HepG2 (cell line): ENCODE measurements around the gene PLPPR2. TPM values are rescaled to one million over a fixed set of nuclear protein-coding genes. Genes with fewer than 3 reads are reported as not detected.

Experiments
- AHR ChIP-seq: IDR thresholded peaks from 2 replicates; pipeline ENCODE4 v1.6.1; 2018; ENCODE audit warnings: missing genetic modification reagents, missing compliant biosample characterization
- ARID3A ChIP-seq: IDR thresholded peaks from 2 replicates; pipeline ENCODE4 v1.6.1; 2012; ENCODE audit warnings: low read depth, low read length, improper control_type of control experiment
- BCL6 ChIP-seq: IDR thresholded peaks from 2 replicates; pipeline ENCODE4 v1.6.1; 2016; ENCODE audit warnings: missing genetic modification reagents, missing compliant biosample characterization
- CERS6 ChIP-seq: sonication (generic); formaldehyde crosslinking; IDR thresholded peaks from 2 replicates; pipeline ENCODE4 v1.5.0; 2020; ENCODE audit warnings: missing genetic modification reagents
- CHD4 ChIP-seq: fragments of 200-600 bp; sonication (generic); IDR thresholded peaks from 2 replicates; pipeline ENCODE4 v1.7.0; 2017; ENCODE audit warnings: mild to moderate bottlenecking, low read length, borderline replicate concordance
- JUNB ChIP-seq: sonication (generic); formaldehyde crosslinking; IDR thresholded peaks from 2 replicates; pipeline ENCODE4 v1.8.0; 2022; ENCODE audit warnings: missing genetic modification reagents, mild to moderate bottlenecking, borderline replicate concordance
- NAIF1 ChIP-seq: sonication (generic); formaldehyde crosslinking; IDR thresholded peaks from 2 replicates; pipeline ENCODE4 v1.5.0; 2020; ENCODE audit warnings: mild to moderate bottlenecking, missing genetic modification reagents, borderline replicate concordance
- NFE2 ChIP-seq: sonication (generic); formaldehyde crosslinking; IDR thresholded peaks from 2 replicates; pipeline ENCODE4 v1.4.0; 2020; ENCODE audit warnings: missing genetic modification reagents
- NR1H2 ChIP-seq: sonication (generic); formaldehyde crosslinking; IDR thresholded peaks from 2 replicates; pipeline ENCODE4 v1.8.1; 2022; ENCODE audit warnings: low read depth, missing genetic modification reagents, borderline replicate concordance
- PPARG ChIP-seq: conservative IDR thresholded peaks from 2 replicates; pipeline ENCODE4 v1.6.1; 2016; ENCODE audit warnings: missing biosample characterization, missing genetic modification reagents
- ZBTB2 ChIP-seq: sonication (generic); formaldehyde crosslinking; IDR thresholded peaks from 2 replicates; pipeline ENCODE4 v1.8.0; 2022; ENCODE audit warnings: low read depth, missing genetic modification reagents
- ZBTB49 ChIP-seq: sonication (generic); formaldehyde crosslinking; IDR thresholded peaks from 2 replicates; pipeline ENCODE4 v1.4.0; 2020; ENCODE audit warnings: missing genetic modification reagents, borderline replicate concordance
- ZNF260 ChIP-seq: sonication (generic); formaldehyde crosslinking; IDR thresholded peaks from 2 replicates; pipeline ENCODE4 v1.4.0; 2020; ENCODE audit warnings: missing genetic modification reagents, low read depth, mild to moderate bottlenecking, borderline replicate concordance
- ZNF329 ChIP-seq: sonication (generic); formaldehyde crosslinking; IDR thresholded peaks from 2 replicates; pipeline ENCODE4 v1.9.0; 2021; ENCODE audit warnings: low read depth, mild to moderate bottlenecking, missing genetic modification reagents
- ZNF407 ChIP-seq: sonication (generic); formaldehyde crosslinking; IDR thresholded peaks from one replicate; pipeline ENCODE4 v1.5.1; 2020; ENCODE audit warnings: mild to moderate bottlenecking, missing genetic modification reagents; ENCODE audit errors: not compliant biosample characterization
- polyA plus RNA-seq, 8 experiments: library from polyadenylated mRNA; depleted of rRNA in 3 of 8; stranded (reverse) in 7 of 8; unstranded in 1 of 8; fragments of >200 nt; fragmentation: Illumina TruSeq in 4 of 8; extraction: Trizol in 4 of 8; gene quantifications; 2 replicates each; pipeline versions ENCODE4 v1.2.1 to v1.2.3, GENCODE V29; 2011 to 2016; ENCODE audit warnings: low read depth in 4 of 8, missing spikeins in 1 of 8, mixed read lengths in 1 of 8; ENCODE audit not compliant: insufficient read depth in 1 of 8
- total RNA-seq, 5 experiments: library from RNA; depleted of rRNA; stranded (reverse); fragments of >200 nt; fragmentation: Illumina TruSeq; extraction: Trizol; gene quantifications; 2 replicates each; pipeline ENCODE4 v1.2.3, GENCODE V29; 2016; ENCODE audit warnings: low read depth in 1 of 5

PLPPR2 gene
- total and polyA plus RNA-seq, 2 of the 13 experiments (the other 11 are each of a cell fraction or from before 2014, with no cell fraction given), result 1.5 to 2.1 TPM

- TF ChIP-seq ZBTB49 (CRISPR knock-in tag), result no peak
- TF ChIP-seq NFE2 (CRISPR knock-in tag), result no peak
- TF ChIP-seq ZNF260 (CRISPR knock-in tag), result no peak
- TF ChIP-seq ZBTB2, result 0 out of 2 replicates have a peak, but pooled peaks have one; percentile 1
- TF ChIP-seq BCL6 (CRISPR knock-in tag), result no peak
- no peak for TF ChIP-seq ZNF407
- TF ChIP-seq PPARG (CRISPR knock-in tag), result no peak
- TF ChIP-seq AHR, result 0 out of 2 replicates have a peak, but pooled peaks have one; percentile 9
- no peak for TF ChIP-seq ZNF329 (CRISPR knock-in tag)
- TF ChIP-seq NAIF1, result no peak
- no peak for TF ChIP-seq CERS6 (CRISPR knock-in tag)
- no peak for TF ChIP-seq CHD4
- TF ChIP-seq JUNB (CRISPR knock-in tag), result no peak
- TF ChIP-seq NR1H2, result no peak
- no peak for TF ChIP-seq ARID3A
These were observed 28.4 kb downstream of the PLPPR2 start (continued) for GRCh38 chr19:11383706-11384048.
